ENCODE measurements around the gene RPS4Y1. TPM values are rescaled to one million over a fixed set of nuclear protein-coding genes. Genes with fewer than 3 reads are reported as not detected.

The RPS4Y1 gene
- total and polyA plus RNA-seq, 2 donors (not counting 3 experiments of a cell fraction or from before 2014, with no cell fraction given), result 335 to 704 TPM

GRCh38 chrY:2846791-2847190 is 5.4 kb downstream of the RPS4Y1 start:
- Histone ChIP-seq H3K4me2 (ENCODE audit: insufficient read depth, low read length) (no peak overlapping the region), H4K20me1 (replicated peaks; ENCODE audit: control insufficient read depth, extremely low read depth, insufficient read depth, low read length) (no peaks in the 10 kb centered on the region), H3K4me3 (replicated peaks in 1 of 3; ENCODE audit: insufficient read depth in 1 of 3, low read depth in 1 of 3, low read length in 3 of 3) (no peak overlapping the region), H3K4me1 (ENCODE audit: control insufficient read depth, extremely low read depth, insufficient read depth, low read length) (peaks cover 21% of the 10 kb centered on the region), H2AFZ (ENCODE audit: low read depth, low read length) (no peak overlapping the region), H3K27me3 (ENCODE audit: control insufficient read depth in 2 of 2, insufficient read depth in 2 of 2, low read length in 2 of 2) (no peaks in the 10 kb centered on the region), H3K36me3 (ENCODE audit: control insufficient read depth in 2 of 2, extremely low read depth in 1 of 2, insufficient read depth in 2 of 2, low read length in 2 of 2) (peaks cover 29 to 34% of the 10 kb centered on the region in 2 experiments), H3K79me2 (ENCODE audit: control insufficient read depth, insufficient read depth, low read length) (peaks cover 96% of the 10 kb centered on the region), H3K9me3 (replicated peaks; ENCODE audit: control insufficient read depth, insufficient read depth, low read length) (no peaks in the 10 kb centered on the region), H3K9ac (replicated peaks; ENCODE audit: extremely low read depth, insufficient read depth, low read length) (no peak overlapping the region), H3K27ac (ENCODE audit: insufficient read depth, low read depth, low read length) (no peak overlapping the region), H3K9me1 (replicated peaks; ENCODE audit: control insufficient read depth, extremely low read depth, insufficient read depth, low read length) (no peaks in the 10 kb centered on the region)
- TF ChIP-seq POLR2A (IDR thresholded peaks at IDR 0.05; ENCODE audit: low read depth, low read length) (no peak), JUN (IDR thresholded peaks at IDR 0.05; ENCODE audit: borderline replicate concordance, insufficient read depth, insufficient read length, low read depth) (no peak), EZH2 (IDR thresholded peaks at IDR 0.05; ENCODE audit: borderline replicate concordance, low read depth, low read length, severe bottlenecking) (no peak), MAX (IDR thresholded peaks at IDR 0.05; ENCODE audit: insufficient read depth, insufficient read length) (no peak), CTCF (IDR thresholded peaks at IDR 0.05; ENCODE audit: extremely low read depth in 1 of 2, insufficient read depth in 1 of 2, low read depth in 1 of 2, low read length in 2 of 2) (no peak), POLR2AphosphoS5 (IDR thresholded peaks at IDR 0.05; ENCODE audit: insufficient read depth, low read depth, low read length) (no peak), FOS (IDR thresholded peaks at IDR 0.05; ENCODE audit: borderline replicate concordance, insufficient read depth, low read length) (no peak), GATA2 (IDR thresholded peaks at IDR 0.05; ENCODE audit: insufficient read depth, insufficient read length, low read depth, low read length) (no peak), MYC (IDR thresholded peaks at IDR 0.05; ENCODE audit: low read depth, low read length) (no peak)
- DNase-seq (ENCODE audit: low read depth, low spot score), result no peak
- no TSS peak for BruUV-seq (replicated peaks)
- FAIRE-seq, result no peak
- intact Hi-C loops (cut with micrococcal nuclease), result no loop called here
- POLR2A ChIA-PET, result no interaction called here
- dilution Hi-C loops (cut with MboI; ENCODE audit: extremely low pct_ligation_motif_present, low sequenced_read_pairs), result no loop called here
- CTCF ChIA-PET, result no interaction called here

Measured in endothelial cell of umbilical vein (primary cell).